Suprapubic skin (tissue), 3 donors: ENCODE measurements around the gene CFAP46.

Source experiments
- EP300 ChIP-seq: sonication (generic); formaldehyde crosslinking; IDR thresholded peaks from one replicate; pipeline ENCODE4 v1.6.1; 2017; ENCODE audit warnings: antibody characterized with exemption
- POLR2A ChIP-seq, 2 donors: fragments of 450-650 bp; IDR thresholded peaks; one replicate each; pipeline ENCODE4 v1.6.1; 2017; ENCODE audit warnings: antibody characterized with exemption in 2 of 2, mild to moderate bottlenecking in 2 of 2, moderate library complexity in 2 of 2
- TF ChIP-seq, protein P1 (sequence below), 2 donors: fragments of 200-600 bp in 1 of 2; fragments of 450-650 bp in 1 of 2; sonication (generic) in 1 of 2; IDR thresholded peaks; one replicate each; pipeline ENCODE4 v1.5.1; 2016 to 2019; ENCODE audit warnings: antibody characterized with exemption in 2 of 2, mild to moderate bottlenecking in 1 of 2, moderate library complexity in 1 of 2

- TF ChIP-seq, protein P1, sequence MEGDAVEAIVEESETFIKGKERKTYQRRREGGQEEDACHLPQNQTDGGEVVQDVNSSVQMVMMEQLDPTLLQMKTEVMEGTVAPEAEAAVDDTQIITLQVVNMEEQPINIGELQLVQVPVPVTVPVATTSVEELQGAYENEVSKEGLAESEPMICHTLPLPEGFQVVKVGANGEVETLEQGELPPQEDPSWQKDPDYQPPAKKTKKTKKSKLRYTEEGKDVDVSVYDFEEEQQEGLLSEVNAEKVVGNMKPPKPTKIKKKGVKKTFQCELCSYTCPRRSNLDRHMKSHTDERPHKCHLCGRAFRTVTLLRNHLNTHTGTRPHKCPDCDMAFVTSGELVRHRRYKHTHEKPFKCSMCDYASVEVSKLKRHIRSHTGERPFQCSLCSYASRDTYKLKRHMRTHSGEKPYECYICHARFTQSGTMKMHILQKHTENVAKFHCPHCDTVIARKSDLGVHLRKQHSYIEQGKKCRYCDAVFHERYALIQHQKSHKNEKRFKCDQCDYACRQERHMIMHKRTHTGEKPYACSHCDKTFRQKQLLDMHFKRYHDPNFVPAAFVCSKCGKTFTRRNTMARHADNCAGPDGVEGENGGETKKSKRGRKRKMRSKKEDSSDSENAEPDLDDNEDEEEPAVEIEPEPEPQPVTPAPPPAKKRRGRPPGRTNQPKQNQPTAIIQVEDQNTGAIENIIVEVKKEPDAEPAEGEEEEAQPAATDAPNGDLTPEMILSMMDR (IDR thresholded peaks at IDR 0.05): no peak
- no peak for TF ChIP-seq EP300
- TF ChIP-seq POLR2A (IDR thresholded peaks at IDR 0.05): no peak
Measured at GRCh38 chr10:132961420-132961786, 19.0 kb upstream of the CFAP46 start.
